WTC11 (cell line): ENCODE data around the gene TIGD3. TPM values are rescaled to one million over a fixed set of nuclear protein-coding genes. Genes with fewer than 3 reads are reported as not detected.

ENCODE experiments used
- CREB1 ChIP-seq: sonication (generic); formaldehyde crosslinking; IDR thresholded peaks from 2 replicates; pipeline ENCODE4 v1.8.0; 2023; ENCODE audit warnings: mild to moderate bottlenecking, missing genetic modification reagents
- FOXK1 ChIP-seq: sonication (generic); formaldehyde crosslinking; IDR thresholded peaks from 2 replicates; pipeline ENCODE4 v1.8.0; 2022; ENCODE audit warnings: mild to moderate bottlenecking, moderate library complexity, missing genetic modification reagents
- FOXP1 ChIP-seq: sonication (generic); formaldehyde crosslinking; IDR thresholded peaks from 2 replicates; pipeline ENCODE4 v1.8.0; 2022; ENCODE audit warnings: missing genetic modification reagents, mild to moderate bottlenecking, moderate library complexity, borderline replicate concordance
- MXD4 ChIP-seq: fragments of 250-450 bp; sonication (Bioruptor Pico); IDR thresholded peaks from 2 replicates; pipeline ENCODE4 v1.8.0; 2021; ENCODE audit warnings: mild to moderate bottlenecking, moderate library complexity, borderline replicate concordance
- NFATC4 ChIP-seq: fragments of 250-450 bp; sonication (Bioruptor Pico); IDR thresholded peaks from 2 replicates; pipeline ENCODE4 v1.9.0; 2021; ENCODE audit warnings: mild to moderate bottlenecking
- NFE2L1 ChIP-seq: sonication (generic); formaldehyde crosslinking; IDR thresholded peaks from 2 replicates; pipeline ENCODE4 v1.8.1; 2023; ENCODE audit warnings: missing genetic modification reagents
- NFYB ChIP-seq: sonication (generic); formaldehyde crosslinking; conservative IDR thresholded peaks from 2 replicates; pipeline ENCODE4 v1.8.0; 2022; ENCODE audit warnings: low read depth, missing genetic modification reagents
- NR3C1 ChIP-seq: sonication (generic); formaldehyde crosslinking; conservative IDR thresholded peaks from 2 replicates; pipeline ENCODE4 v1.8.1; 2023; ENCODE audit warnings: low read depth, mild to moderate bottlenecking, missing genetic modification reagents
- SMAD4 ChIP-seq: sonication (generic); formaldehyde crosslinking; IDR thresholded peaks from 2 replicates; pipeline ENCODE4 v1.8.0; 2022; ENCODE audit warnings: mild to moderate bottlenecking, missing genetic modification reagents
- SOX15 ChIP-seq: fragments of 250-450 bp; sonication (Bioruptor Pico); IDR thresholded peaks from 2 replicates; pipeline ENCODE4 v1.9.0; 2021; ENCODE audit warnings: mild to moderate bottlenecking
- SP1 ChIP-seq: sonication (generic); formaldehyde crosslinking; conservative IDR thresholded peaks from 2 replicates; pipeline ENCODE4 v1.8.1; 2022; ENCODE audit warnings: missing genetic modification reagents
- TEAD1 ChIP-seq: sonication (generic); formaldehyde crosslinking; IDR thresholded peaks from 2 replicates; pipeline ENCODE4 v1.8.0; 2022; ENCODE audit warnings: mild to moderate bottlenecking, missing genetic modification reagents
- ZNF232 ChIP-seq: sonication (generic); formaldehyde crosslinking; IDR thresholded peaks from 2 replicates; pipeline ENCODE4 v1.8.0; 2022; ENCODE audit warnings: mild to moderate bottlenecking, missing genetic modification reagents
- ZNF396 ChIP-seq: fragments of 250-450 bp; sonication (Bioruptor Pico); IDR thresholded peaks from 2 replicates; pipeline ENCODE4 v1.8.0; 2021; ENCODE audit warnings: mild to moderate bottlenecking, moderate library complexity, borderline replicate concordance
- total RNA-seq: library from RNA; stranded (reverse); gene quantifications from 3 replicates; pipeline ENCODE4 v1.2.3, GENCODE V29; 2021
- TF ChIP-seq, protein P1 (sequence below): fragments of 250-450 bp; sonication (Bioruptor Pico); IDR thresholded peaks from 2 replicates; pipeline ENCODE4 v1.9.0; 2021; ENCODE audit warnings: mild to moderate bottlenecking, borderline replicate concordance
- TF ChIP-seq, protein P2 (sequence below): sonication (generic); formaldehyde crosslinking; IDR thresholded peaks from 2 replicates; pipeline ENCODE4 v1.8.0; 2023; ENCODE audit warnings: missing genetic modification reagents, mild to moderate bottlenecking, borderline replicate concordance
- TF ChIP-seq, protein P3 (sequence below): fragments of 250-450 bp; sonication (Bioruptor Pico); IDR thresholded peaks from 2 replicates; pipeline ENCODE4 v1.9.0; 2021; ENCODE audit warnings: mild to moderate bottlenecking
- TF ChIP-seq, protein P4 (sequence below): sonication (generic); formaldehyde crosslinking; IDR thresholded peaks from 2 replicates; pipeline ENCODE4 v1.8.1; 2022; ENCODE audit warnings: mild to moderate bottlenecking, moderate library complexity, missing genetic modification reagents

The TIGD3 gene
- total RNA-seq, 1 experiment from 2014 or later: 1.9 TPM

DNA sequence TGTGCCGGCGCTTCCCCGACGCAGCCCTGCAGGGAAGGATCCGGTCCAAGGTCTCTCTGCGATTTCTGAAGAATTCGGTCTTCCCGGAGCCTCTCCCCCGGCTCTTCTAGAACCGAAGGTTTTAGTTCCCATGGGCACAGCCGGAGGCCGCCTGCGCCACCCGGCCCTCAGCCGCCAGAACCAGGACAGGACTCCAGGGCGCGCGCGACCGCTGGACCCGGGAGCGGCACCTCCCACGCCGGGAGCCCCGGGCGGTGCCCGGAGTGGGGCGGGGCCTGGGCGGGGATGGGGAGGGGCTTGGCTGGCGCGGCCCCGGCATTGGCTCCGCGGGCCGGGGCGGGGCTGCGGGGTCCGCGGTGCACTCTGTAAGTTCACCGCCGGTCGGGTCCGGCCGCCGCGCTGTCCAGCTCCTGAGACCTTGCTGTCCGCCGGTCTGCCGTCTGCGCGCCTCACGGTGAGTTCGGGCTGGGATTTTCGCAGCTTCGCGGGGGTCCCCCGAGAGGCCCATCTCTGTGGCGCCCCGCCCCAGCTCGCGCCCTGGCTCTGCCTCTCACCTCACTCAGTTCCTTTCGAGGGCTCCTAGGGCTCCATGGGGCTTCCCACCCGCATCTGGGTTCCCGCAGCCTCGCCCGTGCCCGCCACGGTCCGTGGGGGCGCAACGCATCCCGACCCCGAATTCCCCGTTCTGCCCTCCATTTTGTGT is 39.9 kb upstream of the TIGD3 start, which contains the start of gene CDC42EP2 (continued):
- TF ChIP-seq ZNF396 (CRISPR knock-in tag): no peak
- TF ChIP-seq FOXK1: peak; percentile 59; the same call in 1 of the 2 replicates
- TF ChIP-seq, protein P1, sequence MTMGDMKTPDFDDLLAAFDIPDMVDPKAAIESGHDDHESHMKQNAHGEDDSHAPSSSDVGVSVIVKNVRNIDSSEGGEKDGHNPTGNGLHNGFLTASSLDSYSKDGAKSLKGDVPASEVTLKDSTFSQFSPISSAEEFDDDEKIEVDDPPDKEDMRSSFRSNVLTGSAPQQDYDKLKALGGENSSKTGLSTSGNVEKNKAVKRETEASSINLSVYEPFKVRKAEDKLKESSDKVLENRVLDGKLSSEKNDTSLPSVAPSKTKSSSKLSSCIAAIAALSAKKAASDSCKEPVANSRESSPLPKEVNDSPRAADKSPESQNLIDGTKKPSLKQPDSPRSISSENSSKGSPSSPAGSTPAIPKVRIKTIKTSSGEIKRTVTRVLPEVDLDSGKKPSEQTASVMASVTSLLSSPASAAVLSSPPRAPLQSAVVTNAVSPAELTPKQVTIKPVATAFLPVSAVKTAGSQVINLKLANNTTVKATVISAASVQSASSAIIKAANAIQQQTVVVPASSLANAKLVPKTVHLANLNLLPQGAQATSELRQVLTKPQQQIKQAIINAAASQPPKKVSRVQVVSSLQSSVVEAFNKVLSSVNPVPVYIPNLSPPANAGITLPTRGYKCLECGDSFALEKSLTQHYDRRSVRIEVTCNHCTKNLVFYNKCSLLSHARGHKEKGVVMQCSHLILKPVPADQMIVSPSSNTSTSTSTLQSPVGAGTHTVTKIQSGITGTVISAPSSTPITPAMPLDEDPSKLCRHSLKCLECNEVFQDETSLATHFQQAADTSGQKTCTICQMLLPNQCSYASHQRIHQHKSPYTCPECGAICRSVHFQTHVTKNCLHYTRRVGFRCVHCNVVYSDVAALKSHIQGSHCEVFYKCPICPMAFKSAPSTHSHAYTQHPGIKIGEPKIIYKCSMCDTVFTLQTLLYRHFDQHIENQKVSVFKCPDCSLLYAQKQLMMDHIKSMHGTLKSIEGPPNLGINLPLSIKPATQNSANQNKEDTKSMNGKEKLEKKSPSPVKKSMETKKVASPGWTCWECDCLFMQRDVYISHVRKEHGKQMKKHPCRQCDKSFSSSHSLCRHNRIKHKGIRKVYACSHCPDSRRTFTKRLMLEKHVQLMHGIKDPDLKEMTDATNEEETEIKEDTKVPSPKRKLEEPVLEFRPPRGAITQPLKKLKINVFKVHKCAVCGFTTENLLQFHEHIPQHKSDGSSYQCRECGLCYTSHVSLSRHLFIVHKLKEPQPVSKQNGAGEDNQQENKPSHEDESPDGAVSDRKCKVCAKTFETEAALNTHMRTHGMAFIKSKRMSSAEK: no peak
- no peak; the same call in 1 of the 2 replicates for TF ChIP-seq FOXP1
- no peak for TF ChIP-seq TEAD1 (CRISPR knock-in tag)
- TF ChIP-seq MXD4 (CRISPR knock-in tag): no peak
- TF ChIP-seq NFYB: no peak
- TF ChIP-seq SOX15 (CRISPR knock-in tag): no peak
- TF ChIP-seq ZNF232 (CRISPR knock-in tag): 0 out of 2 replicates have a peak, but pooled peaks have one; percentile 33
- no peak for TF ChIP-seq NFATC4 (CRISPR knock-in tag)
- TF ChIP-seq, protein P2, sequence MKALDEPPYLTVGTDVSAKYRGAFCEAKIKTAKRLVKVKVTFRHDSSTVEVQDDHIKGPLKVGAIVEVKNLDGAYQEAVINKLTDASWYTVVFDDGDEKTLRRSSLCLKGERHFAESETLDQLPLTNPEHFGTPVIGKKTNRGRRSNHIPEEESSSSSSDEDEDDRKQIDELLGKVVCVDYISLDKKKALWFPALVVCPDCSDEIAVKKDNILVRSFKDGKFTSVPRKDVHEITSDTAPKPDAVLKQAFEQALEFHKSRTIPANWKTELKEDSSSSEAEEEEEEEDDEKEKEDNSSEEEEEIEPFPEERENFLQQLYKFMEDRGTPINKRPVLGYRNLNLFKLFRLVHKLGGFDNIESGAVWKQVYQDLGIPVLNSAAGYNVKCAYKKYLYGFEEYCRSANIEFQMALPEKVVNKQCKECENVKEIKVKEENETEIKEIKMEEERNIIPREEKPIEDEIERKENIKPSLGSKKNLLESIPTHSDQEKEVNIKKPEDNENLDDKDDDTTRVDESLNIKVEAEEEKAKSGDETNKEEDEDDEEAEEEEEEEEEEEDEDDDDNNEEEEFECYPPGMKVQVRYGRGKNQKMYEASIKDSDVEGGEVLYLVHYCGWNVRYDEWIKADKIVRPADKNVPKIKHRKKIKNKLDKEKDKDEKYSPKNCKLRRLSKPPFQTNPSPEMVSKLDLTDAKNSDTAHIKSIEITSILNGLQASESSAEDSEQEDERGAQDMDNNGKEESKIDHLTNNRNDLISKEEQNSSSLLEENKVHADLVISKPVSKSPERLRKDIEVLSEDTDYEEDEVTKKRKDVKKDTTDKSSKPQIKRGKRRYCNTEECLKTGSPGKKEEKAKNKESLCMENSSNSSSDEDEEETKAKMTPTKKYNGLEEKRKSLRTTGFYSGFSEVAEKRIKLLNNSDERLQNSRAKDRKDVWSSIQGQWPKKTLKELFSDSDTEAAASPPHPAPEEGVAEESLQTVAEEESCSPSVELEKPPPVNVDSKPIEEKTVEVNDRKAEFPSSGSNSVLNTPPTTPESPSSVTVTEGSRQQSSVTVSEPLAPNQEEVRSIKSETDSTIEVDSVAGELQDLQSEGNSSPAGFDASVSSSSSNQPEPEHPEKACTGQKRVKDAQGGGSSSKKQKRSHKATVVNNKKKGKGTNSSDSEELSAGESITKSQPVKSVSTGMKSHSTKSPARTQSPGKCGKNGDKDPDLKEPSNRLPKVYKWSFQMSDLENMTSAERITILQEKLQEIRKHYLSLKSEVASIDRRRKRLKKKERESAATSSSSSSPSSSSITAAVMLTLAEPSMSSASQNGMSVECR (CRISPR knock-in tag): peak; percentile 41; the same call in 1 of the 2 replicates
- TF ChIP-seq, protein P3, sequence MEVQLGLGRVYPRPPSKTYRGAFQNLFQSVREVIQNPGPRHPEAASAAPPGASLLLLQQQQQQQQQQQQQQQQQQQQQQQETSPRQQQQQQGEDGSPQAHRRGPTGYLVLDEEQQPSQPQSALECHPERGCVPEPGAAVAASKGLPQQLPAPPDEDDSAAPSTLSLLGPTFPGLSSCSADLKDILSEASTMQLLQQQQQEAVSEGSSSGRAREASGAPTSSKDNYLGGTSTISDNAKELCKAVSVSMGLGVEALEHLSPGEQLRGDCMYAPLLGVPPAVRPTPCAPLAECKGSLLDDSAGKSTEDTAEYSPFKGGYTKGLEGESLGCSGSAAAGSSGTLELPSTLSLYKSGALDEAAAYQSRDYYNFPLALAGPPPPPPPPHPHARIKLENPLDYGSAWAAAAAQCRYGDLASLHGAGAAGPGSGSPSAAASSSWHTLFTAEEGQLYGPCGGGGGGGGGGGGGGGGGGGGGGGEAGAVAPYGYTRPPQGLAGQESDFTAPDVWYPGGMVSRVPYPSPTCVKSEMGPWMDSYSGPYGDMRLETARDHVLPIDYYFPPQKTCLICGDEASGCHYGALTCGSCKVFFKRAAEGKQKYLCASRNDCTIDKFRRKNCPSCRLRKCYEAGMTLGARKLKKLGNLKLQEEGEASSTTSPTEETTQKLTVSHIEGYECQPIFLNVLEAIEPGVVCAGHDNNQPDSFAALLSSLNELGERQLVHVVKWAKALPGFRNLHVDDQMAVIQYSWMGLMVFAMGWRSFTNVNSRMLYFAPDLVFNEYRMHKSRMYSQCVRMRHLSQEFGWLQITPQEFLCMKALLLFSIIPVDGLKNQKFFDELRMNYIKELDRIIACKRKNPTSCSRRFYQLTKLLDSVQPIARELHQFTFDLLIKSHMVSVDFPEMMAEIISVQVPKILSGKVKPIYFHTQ: no peak
- no peak for TF ChIP-seq CREB1 (CRISPR knock-in tag)
- TF ChIP-seq NR3C1 (CRISPR knock-in tag): no peak
- 0 out of 2 replicates have a peak, but pooled peaks have one; percentile 53 for TF ChIP-seq NFE2L1
- TF ChIP-seq, protein P4, sequence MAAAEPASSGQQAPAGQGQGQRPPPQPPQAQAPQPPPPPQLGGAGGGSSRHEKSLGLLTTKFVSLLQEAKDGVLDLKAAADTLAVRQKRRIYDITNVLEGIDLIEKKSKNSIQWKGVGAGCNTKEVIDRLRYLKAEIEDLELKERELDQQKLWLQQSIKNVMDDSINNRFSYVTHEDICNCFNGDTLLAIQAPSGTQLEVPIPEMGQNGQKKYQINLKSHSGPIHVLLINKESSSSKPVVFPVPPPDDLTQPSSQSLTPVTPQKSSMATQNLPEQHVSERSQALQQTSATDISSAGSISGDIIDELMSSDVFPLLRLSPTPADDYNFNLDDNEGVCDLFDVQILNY (CRISPR knock-in tag): peak; percentile 70
- no peak for TF ChIP-seq SMAD4
- TF ChIP-seq SP1 (CRISPR knock-in tag): peak; percentile 79
